ENCODE data around the gene GSE1. TPM values are rescaled to one million over a fixed set of nuclear protein-coding genes. Genes with fewer than 3 reads are reported as not detected.
A peak's percentile ranks its signal among the peaks of the same experiment; 100 is the strongest.

The GSE1 gene
- total and polyA plus RNA-seq, 4 donors = 3.9 to 111 (median 35.7) TPM

- no peak for DNase-seq
- H3K27me3 ChIP-seq (ENCODE audit: control insufficient read depth in 1 of 2, insufficient read depth in 2 of 2, low read length in 1 of 2) = no peaks in the 10 kb centered on the region
- WGBS, 2 donors = 96 to 97% methylated on average over 2 of the region's 2 CpGs
Observed at GRCh38 chr16:85685251-85685650, 72.1 kb downstream of the GSE1 start.

GRCh38 chr16:85686912-85687591 lies 73.9 kb downstream of the GSE1 start:
- 89 to 90% methylated on average over 15 of the region's 15 CpGs for WGBS, 2 donors
- Histone ChIP-seq H3K9me3 (ENCODE audit: control insufficient read depth, low read length) (no peaks in the 10 kb centered on the region), H3K4me1 (ENCODE audit: control insufficient read depth in 1 of 2, insufficient read depth in 2 of 2, low read length in 2 of 2) (no peaks in the 10 kb centered on the region), H3K27me3 (ENCODE audit: control insufficient read depth in 1 of 2, insufficient read depth in 2 of 2, low read length in 1 of 2) (no peaks in the 10 kb centered on the region), H3K36me3 (ENCODE audit: control insufficient read depth in 1 of 2, insufficient read depth in 2 of 2, low read length in 1 of 2) (no peaks in the 10 kb centered on the region), H3K4me3 (ENCODE audit: low read length in 2 of 2) (no peak overlapping the region), H3K27ac (ENCODE audit: low read depth in 1 of 2, low read length in 2 of 2) (no peak overlapping the region)
- ATAC-seq (ENCODE audit: low FRiP score) (no peak), DNase-seq (no peak)
- intact Hi-C loops (cut with DNase I) = no loop called here

More at GRCh38 chr16:85685251-85685650, 72.1 kb downstream of the GSE1 start:
- intact Hi-C loops (cut with DNase I) = no loop called here
- ATAC-seq (ENCODE audit: low FRiP score) = no peak
- Histone ChIP-seq H3K27ac (ENCODE audit: low read depth in 1 of 2, low read length in 2 of 2) (no peak overlapping the region), H3K36me3 (ENCODE audit: control insufficient read depth in 1 of 2, insufficient read depth in 2 of 2, low read length in 1 of 2) (no peaks in the 10 kb centered on the region), H3K4me1 (ENCODE audit: control insufficient read depth in 1 of 2, insufficient read depth in 2 of 2, low read length in 2 of 2) (no peaks in the 10 kb centered on the region), H3K4me3 (ENCODE audit: low read length in 2 of 2) (no peak overlapping the region), H3K9me3 (ENCODE audit: control insufficient read depth, low read length) (no peaks in the 10 kb centered on the region)

DNA sequence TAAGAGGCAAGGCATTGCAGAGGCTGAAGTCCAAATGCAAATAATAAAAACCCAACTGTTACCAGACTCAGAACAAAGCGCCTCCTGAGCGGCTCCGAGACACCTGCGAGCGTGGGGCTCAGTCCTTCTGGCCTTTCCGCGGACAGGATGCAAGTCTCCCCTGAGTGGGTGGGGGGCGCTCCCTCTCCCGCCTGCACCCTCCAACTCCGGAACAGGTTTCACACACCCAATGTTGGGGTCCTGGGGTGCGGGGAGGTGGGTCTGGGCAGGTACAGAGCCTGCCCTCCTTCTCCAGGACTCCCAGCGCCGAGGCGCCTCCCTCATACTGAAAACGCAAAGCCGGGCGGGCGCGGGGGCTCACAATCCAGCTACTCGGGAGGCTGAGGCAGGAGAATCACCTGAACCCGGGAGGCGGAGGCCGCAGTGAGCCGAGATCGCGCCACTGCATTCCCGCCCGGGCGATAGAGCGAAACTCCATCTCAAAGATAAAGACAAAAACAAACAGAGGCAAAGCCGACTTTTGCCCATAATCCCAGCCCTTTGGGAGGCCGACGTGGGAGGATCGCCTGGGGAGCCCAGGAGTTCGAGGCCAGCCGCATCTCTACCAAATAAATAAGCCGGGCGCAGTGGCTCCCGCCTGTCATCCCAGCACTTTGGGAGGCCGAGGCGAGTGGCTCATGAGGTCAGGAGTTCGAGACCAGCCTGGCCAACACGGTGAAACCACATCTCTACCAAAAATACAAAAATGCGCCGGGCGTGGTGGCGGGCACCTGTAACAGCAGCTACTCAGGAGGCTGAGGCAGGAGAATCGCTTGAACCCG lies 74.7 kb downstream of the GSE1 start:
- ATAC-seq (ENCODE audit: low FRiP score) = no peak
- Histone ChIP-seq H3K9me3 (ENCODE audit: control insufficient read depth, low read length) (no peaks in the 10 kb centered on the region), H3K4me1 (ENCODE audit: control insufficient read depth in 1 of 2, insufficient read depth in 2 of 2, low read length in 2 of 2) (no peaks in the 10 kb centered on the region), H3K27ac (ENCODE audit: low read depth in 1 of 2, low read length in 2 of 2) (no peak overlapping the region), H3K36me3 (ENCODE audit: control insufficient read depth in 1 of 2, insufficient read depth in 2 of 2, low read length in 1 of 2) (no peaks in the 10 kb centered on the region), H3K4me3 (ENCODE audit: low read length in 2 of 2) (no peak overlapping the region), H3K27me3 (ENCODE audit: control insufficient read depth in 1 of 2, insufficient read depth in 2 of 2, low read length in 1 of 2) (no peaks in the 10 kb centered on the region)
- intact Hi-C loops (cut with DNase I) = no loop called here
- WGBS, 2 donors = 79 to 81% methylated on average over 48 to 49 of the region's 49 CpGs
- no peak for DNase-seq

- intact Hi-C loops (cut with DNase I) = no loop called here
- Histone ChIP-seq H3K9me3 (ENCODE audit: control insufficient read depth, low read length) (no peaks in the 10 kb centered on the region), H3K4me3 (ENCODE audit: low read length in 2 of 2) (peak within 1 kb of the TSS; percentile 21 to 37), H3K27ac (ENCODE audit: low read depth in 1 of 2, low read length in 2 of 2) (no peak within 1 kb of the TSS), H3K27me3 (ENCODE audit: control insufficient read depth in 1 of 2, insufficient read depth in 2 of 2, low read length in 1 of 2) (no peaks in the 10 kb centered on the region), H3K4me1 (ENCODE audit: control insufficient read depth in 1 of 2, insufficient read depth in 2 of 2, low read length in 2 of 2) (no peaks in the 10 kb centered on the region), H3K36me3 (ENCODE audit: control insufficient read depth in 1 of 2, insufficient read depth in 2 of 2, low read length in 1 of 2) (no peaks in the 10 kb centered on the region)
- DNase-seq (peak; percentile 93 to 95), ATAC-seq (ENCODE audit: low FRiP score) (peak; percentile 96)
- WGBS, 2 donors = 2% methylated on average over 57 to 86 of the region's 86 CpGs
Observed at GRCh38 chr16:85688586-85689284, 75.6 kb downstream of the GSE1 start, which contains the start of gene GINS2. TSS of gene GINS2 (minus strand) at chr16:85688954. CDS start at chr16:85688898, 56 bp downstream.

GRCh38 chr16:85689285-85689949 lies 76.3 kb downstream of the GSE1 start:
- Histone ChIP-seq H3K9me3 (ENCODE audit: control insufficient read depth, low read length) (no peaks in the 10 kb centered on the region), H3K27me3 (ENCODE audit: control insufficient read depth in 1 of 2, insufficient read depth in 2 of 2, low read length in 1 of 2) (no peaks in the 10 kb centered on the region), H3K4me3 (ENCODE audit: low read length in 2 of 2) (no peak overlapping the region), H3K36me3 (ENCODE audit: control insufficient read depth in 1 of 2, insufficient read depth in 2 of 2, low read length in 1 of 2) (no peaks in the 10 kb centered on the region), H3K27ac (ENCODE audit: low read depth in 1 of 2, low read length in 2 of 2) (no peak overlapping the region), H3K4me1 (ENCODE audit: control insufficient read depth in 1 of 2, insufficient read depth in 2 of 2, low read length in 2 of 2) (no peaks in the 10 kb centered on the region)
- intact Hi-C loops (cut with DNase I) = no loop called here
- 36 to 39% methylated on average over 27 of the region's 27 CpGs for WGBS, 2 donors
- no peak for ATAC-seq (ENCODE audit: low FRiP score)
- DNase-seq = no peak

DNA sequence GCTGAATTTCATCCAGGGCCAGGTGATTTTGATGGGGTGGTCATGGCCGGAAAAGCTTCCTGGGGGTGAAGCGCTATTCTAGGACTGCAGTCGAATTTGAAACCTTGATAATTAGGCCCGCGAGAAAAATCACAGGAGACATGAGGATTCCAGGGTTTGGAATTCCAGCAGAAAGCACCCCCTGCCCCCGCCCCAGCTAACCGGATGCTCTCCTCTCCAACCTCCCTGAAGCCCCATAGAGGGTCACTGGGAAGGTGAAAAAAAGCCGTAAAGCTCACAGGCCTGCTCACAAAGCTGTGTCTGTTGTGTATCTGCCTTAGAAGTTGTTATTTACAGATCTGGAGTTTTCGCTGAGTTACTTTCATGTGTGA lies 76.8 kb downstream of the GSE1 start:
- 57 to 62% methylated on average over 9 of the region's 9 CpGs for WGBS, 2 donors
- Histone ChIP-seq H3K27ac (ENCODE audit: low read depth in 1 of 2, low read length in 2 of 2) (no peak overlapping the region), H3K4me1 (ENCODE audit: control insufficient read depth in 1 of 2, insufficient read depth in 2 of 2, low read length in 2 of 2) (no peaks in the 10 kb centered on the region), H3K4me3 (ENCODE audit: low read length in 2 of 2) (no peak overlapping the region), H3K27me3 (ENCODE audit: control insufficient read depth in 1 of 2, insufficient read depth in 2 of 2, low read length in 1 of 2) (no peaks in the 10 kb centered on the region), H3K9me3 (ENCODE audit: control insufficient read depth, low read length) (no peaks in the 10 kb centered on the region), H3K36me3 (ENCODE audit: control insufficient read depth in 1 of 2, insufficient read depth in 2 of 2, low read length in 1 of 2) (no peaks in the 10 kb centered on the region)
- ATAC-seq (ENCODE audit: low FRiP score) = no peak
- DNase-seq = no peak
- intact Hi-C loops (cut with DNase I) = no loop called here

GRCh38 chr16:85690469-85691064 lies 77.4 kb downstream of the GSE1 start:
- Histone ChIP-seq H3K9me3 (ENCODE audit: control insufficient read depth, low read length) (no peaks in the 10 kb centered on the region), H3K27me3 (ENCODE audit: control insufficient read depth in 1 of 2, insufficient read depth in 2 of 2, low read length in 1 of 2) (no peaks in the 10 kb centered on the region), H3K36me3 (ENCODE audit: control insufficient read depth in 1 of 2, insufficient read depth in 2 of 2, low read length in 1 of 2) (no peaks in the 10 kb centered on the region), H3K27ac (ENCODE audit: low read depth in 1 of 2, low read length in 2 of 2) (no peak overlapping the region), H3K4me3 (ENCODE audit: low read length in 2 of 2) (no peak overlapping the region), H3K4me1 (ENCODE audit: control insufficient read depth in 1 of 2, insufficient read depth in 2 of 2, low read length in 2 of 2) (no peaks in the 10 kb centered on the region)
- intact Hi-C loops (cut with DNase I) = no loop called here
- DNase-seq = no peak
- whole genome bisulfite sequencing, 2 donors = 28% methylated on average over 7 of the region's 7 CpGs
- no peak for ATAC-seq (ENCODE audit: low FRiP score)

Measured in aorta (tissue), 5 donors.